ENCODE results near the gene CAMTA1.

The CAMTA1 gene

GRCh38 chr1:7388488-7389185 is 603.4 kb downstream of the CAMTA1 start:
- no peak overlapping the region for H3K4me3 ChIP-seq (ENCODE audit: low read length)
- H3K4me1 ChIP-seq (ENCODE audit: control insufficient read depth, low read depth, low read length), result no peaks in the 10 kb centered on the region
- no peaks in the 10 kb centered on the region for H3K27me3 ChIP-seq (ENCODE audit: control insufficient read depth, insufficient read depth, low read length)
- no peak overlapping the region for H3K9ac ChIP-seq (ENCODE audit: low read length)
- no peaks in the 10 kb centered on the region for H3K9me3 ChIP-seq (ENCODE audit: control insufficient read depth, low read depth, low read length)
- no peak overlapping the region for H3K27ac ChIP-seq (ENCODE audit: low read length)
- no peaks in the 10 kb centered on the region for H3K36me3 ChIP-seq (ENCODE audit: control insufficient read depth, low read depth, low read length)

GRCh38 chr1:7389201-7389905 is 604.1 kb downstream of the CAMTA1 start:
- Histone ChIP-seq H3K27ac (ENCODE audit: low read length) (no peak overlapping the region), H3K9me3 (ENCODE audit: control insufficient read depth, low read depth, low read length) (no peaks in the 10 kb centered on the region), H3K4me3 (ENCODE audit: low read length) (no peak overlapping the region), H3K4me1 (ENCODE audit: control insufficient read depth, low read depth, low read length) (no peaks in the 10 kb centered on the region), H3K9ac (ENCODE audit: low read length) (no peak overlapping the region), H3K27me3 (ENCODE audit: control insufficient read depth, insufficient read depth, low read length) (no peaks in the 10 kb centered on the region), H3K36me3 (ENCODE audit: control insufficient read depth, low read depth, low read length) (no peaks in the 10 kb centered on the region)

DNA sequence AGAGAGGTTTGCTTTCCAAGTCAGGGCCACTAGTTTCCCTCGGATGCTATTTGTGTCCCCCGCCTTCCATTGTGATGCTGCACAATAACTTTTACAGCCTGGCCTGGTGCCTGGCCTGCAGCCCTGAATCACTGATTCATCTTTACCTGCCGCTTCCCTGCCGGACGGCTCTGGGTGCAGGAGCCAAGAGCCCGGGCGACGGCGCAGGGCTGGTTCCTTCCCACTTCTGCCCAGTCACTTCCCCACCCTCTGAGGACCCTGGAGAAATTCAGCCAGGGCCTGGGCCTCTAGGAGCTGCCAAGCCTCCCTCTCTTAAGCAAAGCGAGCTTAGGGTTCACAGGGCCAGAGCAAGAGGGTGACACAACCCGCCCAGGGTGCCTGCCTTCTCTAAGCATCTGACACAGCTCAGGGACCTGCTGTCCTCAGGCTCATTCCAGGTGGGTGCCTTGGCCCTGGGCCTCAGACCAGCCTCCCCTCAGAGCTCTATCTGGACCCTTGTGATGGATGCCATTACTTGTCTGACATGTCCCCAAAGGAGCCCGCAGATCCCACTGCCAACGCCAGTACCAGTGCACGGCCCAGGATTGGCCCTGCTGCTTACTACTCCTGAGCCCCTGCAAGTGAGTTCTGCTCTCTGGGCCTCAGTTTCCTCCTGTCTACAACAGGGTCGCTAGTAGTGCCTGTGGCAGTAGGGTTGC is 604.8 kb downstream of the CAMTA1 start:
- Histone ChIP-seq H3K9me3 (ENCODE audit: control insufficient read depth, low read depth, low read length) (no peaks in the 10 kb centered on the region), H3K36me3 (ENCODE audit: control insufficient read depth, low read depth, low read length) (no peaks in the 10 kb centered on the region), H3K27me3 (ENCODE audit: control insufficient read depth, insufficient read depth, low read length) (no peaks in the 10 kb centered on the region), H3K9ac (ENCODE audit: low read length) (no peak overlapping the region), H3K4me3 (ENCODE audit: low read length) (no peak overlapping the region), H3K27ac (ENCODE audit: low read length) (no peak overlapping the region), H3K4me1 (ENCODE audit: control insufficient read depth, low read depth, low read length) (no peaks in the 10 kb centered on the region)

GRCh38 chr1:7390604-7391000 is 605.3 kb downstream of the CAMTA1 start:
- H3K4me1 ChIP-seq (ENCODE audit: control insufficient read depth, low read depth, low read length), result no peaks in the 10 kb centered on the region
- H3K9me3 ChIP-seq (ENCODE audit: control insufficient read depth, low read depth, low read length), result no peaks in the 10 kb centered on the region
- no peak overlapping the region for H3K9ac ChIP-seq (ENCODE audit: low read length)
- no peaks in the 10 kb centered on the region for H3K36me3 ChIP-seq (ENCODE audit: control insufficient read depth, low read depth, low read length)
- H3K27ac ChIP-seq (ENCODE audit: low read length), result no peak overlapping the region
- H3K27me3 ChIP-seq (ENCODE audit: control insufficient read depth, insufficient read depth, low read length), result no peaks in the 10 kb centered on the region
- no peak overlapping the region for H3K4me3 ChIP-seq (ENCODE audit: low read length)

DNA sequence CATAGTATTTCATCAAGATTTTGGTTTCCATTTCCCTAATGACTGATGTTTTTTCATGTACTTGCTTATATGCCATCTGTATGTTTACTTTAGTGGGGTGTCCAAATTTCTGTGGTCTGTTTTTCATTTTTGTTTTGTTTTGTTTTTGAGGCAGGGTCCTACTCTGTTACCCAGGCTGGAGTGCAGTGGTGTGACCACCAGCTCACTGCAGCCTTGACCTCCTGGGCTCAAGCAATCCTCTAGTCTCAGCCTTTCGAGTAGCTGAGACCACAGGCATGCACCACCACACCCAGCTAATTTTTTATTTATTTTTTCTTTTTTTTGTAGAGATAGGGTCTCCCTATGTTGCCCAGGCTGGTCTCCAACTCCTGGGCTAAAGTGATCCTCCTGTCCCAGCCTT is 607.9 kb downstream of the CAMTA1 start:
- H3K9ac ChIP-seq (ENCODE audit: low read length), result no peak overlapping the region
- no peaks in the 10 kb centered on the region for H3K36me3 ChIP-seq (ENCODE audit: control insufficient read depth, low read depth, low read length)
- H3K27ac ChIP-seq (ENCODE audit: low read length), result no peak overlapping the region
- H3K4me3 ChIP-seq (ENCODE audit: low read length), result no peak overlapping the region
- H3K27me3 ChIP-seq (ENCODE audit: control insufficient read depth, insufficient read depth, low read length), result no peaks in the 10 kb centered on the region
- no peaks in the 10 kb centered on the region for H3K9me3 ChIP-seq (ENCODE audit: control insufficient read depth, low read depth, low read length)
- no peaks in the 10 kb centered on the region for H3K4me1 ChIP-seq (ENCODE audit: control insufficient read depth, low read depth, low read length)

GRCh38 chr1:7395251-7395650 is 610.0 kb downstream of the CAMTA1 start:
- Histone ChIP-seq H3K27me3 (ENCODE audit: control insufficient read depth, insufficient read depth, low read length) (no peaks in the 10 kb centered on the region), H3K27ac (ENCODE audit: low read length) (no peak overlapping the region), H3K9ac (ENCODE audit: low read length) (no peak overlapping the region), H3K9me3 (ENCODE audit: control insufficient read depth, low read depth, low read length) (peaks cover 9% of the 10 kb centered on the region), H3K36me3 (ENCODE audit: control insufficient read depth, low read depth, low read length) (no peaks in the 10 kb centered on the region), H3K4me1 (ENCODE audit: control insufficient read depth, low read depth, low read length) (peaks cover 5% of the 10 kb centered on the region), H3K4me3 (ENCODE audit: low read length) (no peak overlapping the region)

- no peak overlapping the region for H3K4me3 ChIP-seq (ENCODE audit: low read length)
- H3K9ac ChIP-seq (ENCODE audit: low read length), result no peak overlapping the region
- H3K36me3 ChIP-seq (ENCODE audit: control insufficient read depth, low read depth, low read length), result no peaks in the 10 kb centered on the region
- no peaks in the 10 kb centered on the region for H3K27me3 ChIP-seq (ENCODE audit: control insufficient read depth, insufficient read depth, low read length)
- H3K9me3 ChIP-seq (ENCODE audit: control insufficient read depth, low read depth, low read length), result peaks cover 9% of the 10 kb centered on the region
- H3K4me1 ChIP-seq (ENCODE audit: control insufficient read depth, low read depth, low read length), result peaks cover 15% of the 10 kb centered on the region
- H3K27ac ChIP-seq (ENCODE audit: low read length), result no peak overlapping the region
These were observed 613.7 kb downstream of the CAMTA1 start for GRCh38 chr1:7398982-7399381.

GRCh38 chr1:7399514-7400125 is 614.4 kb downstream of the CAMTA1 start:
- H3K9me3 ChIP-seq (ENCODE audit: control insufficient read depth, low read depth, low read length), result peaks cover 9% of the 10 kb centered on the region
- no peak overlapping the region for H3K27ac ChIP-seq (ENCODE audit: low read length)

DNA sequence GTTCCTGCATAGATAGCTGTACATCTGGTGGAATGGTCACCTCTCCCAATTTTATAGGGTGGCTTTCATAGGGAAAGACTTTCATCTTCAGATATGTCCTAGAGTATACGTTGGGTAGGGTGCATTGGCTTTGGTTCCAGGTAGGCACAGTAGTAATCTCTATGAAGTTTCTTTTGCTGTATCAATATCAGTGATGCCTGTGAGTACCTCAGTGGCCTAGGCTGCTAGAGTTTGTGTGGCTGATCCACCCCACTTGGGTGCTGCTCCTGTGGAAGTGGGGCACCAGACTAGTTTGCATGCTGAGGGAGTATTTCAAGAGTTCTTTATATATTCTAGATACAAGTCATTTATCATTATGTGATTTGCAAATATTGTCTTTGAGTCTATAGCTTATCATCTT is 615.3 kb downstream of the CAMTA1 start:
- Histone ChIP-seq H3K36me3 (ENCODE audit: control insufficient read depth, low read depth, low read length) (no peaks in the 10 kb centered on the region), H3K27ac (ENCODE audit: low read length) (no peak overlapping the region), H3K9ac (ENCODE audit: low read length) (no peak overlapping the region), H3K4me3 (ENCODE audit: low read length) (no peak overlapping the region), H3K27me3 (ENCODE audit: control insufficient read depth, insufficient read depth, low read length) (no peaks in the 10 kb centered on the region), H3K4me1 (ENCODE audit: control insufficient read depth, low read depth, low read length) (peaks cover 15% of the 10 kb centered on the region), H3K9me3 (ENCODE audit: control insufficient read depth, low read depth, low read length) (peaks cover 9% of the 10 kb centered on the region)

More at GRCh38 chr1:7399514-7400125, 614.4 kb downstream of the CAMTA1 start:
- Histone ChIP-seq H3K9ac (ENCODE audit: low read length) (no peak overlapping the region), H3K27me3 (ENCODE audit: control insufficient read depth, insufficient read depth, low read length) (no peaks in the 10 kb centered on the region), H3K4me1 (ENCODE audit: control insufficient read depth, low read depth, low read length) (peaks cover 15% of the 10 kb centered on the region), H3K4me3 (ENCODE audit: low read length) (no peak overlapping the region), H3K36me3 (ENCODE audit: control insufficient read depth, low read depth, low read length) (no peaks in the 10 kb centered on the region)

GRCh38 chr1:7401814-7402547 is 616.7 kb downstream of the CAMTA1 start:
- Histone ChIP-seq H3K36me3 (ENCODE audit: control insufficient read depth, low read depth, low read length) (no peaks in the 10 kb centered on the region), H3K27ac (ENCODE audit: low read length) (no peak overlapping the region), H3K9me3 (ENCODE audit: control insufficient read depth, low read depth, low read length) (peaks cover 9% of the 10 kb centered on the region), H3K4me3 (ENCODE audit: low read length) (no peak overlapping the region), H3K9ac (ENCODE audit: low read length) (no peak overlapping the region), H3K27me3 (ENCODE audit: control insufficient read depth, insufficient read depth, low read length) (no peaks in the 10 kb centered on the region), H3K4me1 (ENCODE audit: control insufficient read depth, low read depth, low read length) (peaks cover 15% of the 10 kb centered on the region)

DNA sequence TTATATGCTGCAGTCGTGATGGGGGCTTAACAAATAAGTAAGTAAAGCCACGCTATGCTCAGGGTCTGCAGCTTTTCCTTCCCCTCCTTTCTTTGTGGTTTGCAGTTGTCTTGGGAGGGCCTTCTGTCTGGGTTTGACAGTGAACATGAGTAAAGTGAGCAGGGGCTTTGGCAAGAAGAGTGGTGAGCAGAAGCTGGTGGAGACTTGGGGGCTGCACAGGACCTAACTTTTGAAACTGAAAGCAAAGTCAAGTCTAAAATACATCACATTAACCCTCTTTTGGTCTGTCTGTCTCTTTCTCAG is 617.2 kb downstream of the CAMTA1 start:
- Histone ChIP-seq H3K36me3 (ENCODE audit: control insufficient read depth, low read depth, low read length) (no peaks in the 10 kb centered on the region), H3K9me3 (ENCODE audit: control insufficient read depth, low read depth, low read length) (peaks cover 9% of the 10 kb centered on the region), H3K9ac (ENCODE audit: low read length) (no peak overlapping the region), H3K4me3 (ENCODE audit: low read length) (no peak overlapping the region), H3K27me3 (ENCODE audit: control insufficient read depth, insufficient read depth, low read length) (no peaks in the 10 kb centered on the region), H3K4me1 (ENCODE audit: control insufficient read depth, low read depth, low read length) (peaks cover 15% of the 10 kb centered on the region), H3K27ac (ENCODE audit: low read length) (no peak overlapping the region)
